GM23338 (cell line): ENCODE data around the gene CDAN1. TPM values are rescaled to one million over a fixed set of nuclear protein-coding genes. Genes with fewer than 3 reads are reported as not detected.

Source experiments
- ATAC-seq: fragments of 200-7000 bp; cut with Tn5 transposase; 3 replicates; pipeline ENCODE4 v1.9.1; 2020
- DNase-seq: peaks from one replicate; pipeline ENCODE4 v3.0.0-alpha.2; 2015; ENCODE audit warnings: low spot score
- H2AFZ ChIP-seq: fragments of 200-600 bp; sonication (generic); 2 replicates; pipeline ENCODE4 v1.8.0; 2016; ENCODE audit warnings: antibody characterized with exemption, mild to moderate bottlenecking, moderate library complexity
- H3F3A ChIP-seq: fragments of 200-600 bp; sonication (generic); replicated peaks from 2 replicates; pipeline ENCODE4 v1.8.0; 2017; ENCODE audit warnings: antibody characterized with exemption, mixed run types, low read depth
- H3K27ac ChIP-seq: fragments of 200-600 bp; sonication (generic); 2 replicates; pipeline ENCODE4 v1.6.1; 2016; ENCODE audit warnings: low read depth
- H3K27me3 ChIP-seq: fragments of 200-600 bp; sonication (generic); 2 replicates; pipeline ENCODE4 v1.8.0; 2016; ENCODE audit warnings: mild to moderate bottlenecking, mixed run types, moderate library complexity; ENCODE audit not compliant: insufficient read depth
- H3K36me3 ChIP-seq: fragments of 200-600 bp; sonication (generic); 2 replicates; pipeline ENCODE4 v1.8.0; 2016; ENCODE audit warnings: mild to moderate bottlenecking; ENCODE audit not compliant: insufficient read depth
- H3K4me1 ChIP-seq: fragments of 200-600 bp; sonication (generic); 2 replicates; pipeline ENCODE4 v1.8.0; 2016; ENCODE audit warnings: mild to moderate bottlenecking, moderate library complexity; ENCODE audit not compliant: insufficient read depth
- H3K4me2 ChIP-seq: fragments of 200-600 bp; sonication (generic); 2 replicates; pipeline ENCODE4 v1.7.1; 2017; ENCODE audit warnings: mixed run types
- H3K4me3 ChIP-seq: fragments of 200-600 bp; sonication (generic); 2 replicates; pipeline ENCODE4 v1.6.1; 2016; ENCODE audit warnings: mixed run types
- H3K79me2 ChIP-seq: fragments of 200-600 bp; sonication (generic); replicated peaks from 2 replicates; pipeline ENCODE4 v1.8.0; 2017; ENCODE audit warnings: mild to moderate bottlenecking; ENCODE audit not compliant: insufficient read depth
- H3K9me2 ChIP-seq: fragments of 200-600 bp; sonication (generic); 2 replicates; pipeline ENCODE4 v1.8.0; 2017; ENCODE audit not compliant: insufficient read depth
- H4K20me1 ChIP-seq: fragments of 200-600 bp; sonication (generic); replicated peaks from 2 replicates; pipeline ENCODE4 v1.8.0; 2017; ENCODE audit warnings: mild to moderate bottlenecking; ENCODE audit not compliant: insufficient read depth
- H3K27ac Mint-ChIP-seq: 2 replicates; pipeline ENCODE4 v1.8.0; 2020; ENCODE audit warnings: inconsistent platforms, mild to moderate bottlenecking, moderate library complexity, mixed read lengths
- H3K27me3 Mint-ChIP-seq: 3 replicates; pipeline ENCODE4 v1.8.0; 2022; ENCODE audit warnings: low read depth, mild to moderate bottlenecking, moderate library complexity, mixed read lengths, inconsistent platforms; ENCODE audit not compliant: insufficient read depth, poor library complexity
- H3K36me3 Mint-ChIP-seq: 3 replicates; pipeline ENCODE4 v1.8.0; 2021; ENCODE audit warnings: low read depth, mild to moderate bottlenecking, inconsistent platforms, moderate library complexity, mixed read lengths
- H3K4me1 Mint-ChIP-seq: 3 replicates; pipeline ENCODE4 v1.8.0; 2020; ENCODE audit warnings: mild to moderate bottlenecking, inconsistent platforms, mixed read lengths
- H3K4me3 Mint-ChIP-seq: 3 replicates; pipeline ENCODE4 v1.8.0; 2021; ENCODE audit warnings: moderate library complexity, mild to moderate bottlenecking, inconsistent platforms, mixed read lengths
- H3K9me3 Mint-ChIP-seq: 3 replicates; pipeline ENCODE4 v1.8.0; 2020; ENCODE audit warnings: moderate library complexity, mild to moderate bottlenecking, inconsistent platforms, mixed read lengths
- CREB1 ChIP-seq: fragments of 250-450 bp; sonication (Bioruptor Pico); IDR thresholded peaks from 2 replicates; pipeline ENCODE4 v1.5.0; 2020; ENCODE audit warnings: low read depth, mild to moderate bottlenecking, moderate library complexity
- CTCF ChIP-seq, 2 experiments: fragments of 200-600 bp in 1 of 2; sonication (generic) in 1 of 2; conservative IDR thresholded peaks; 2 replicates each; pipeline versions ENCODE4 v1.5.1 to v1.6.1; 2016 to 2017; ENCODE audit warnings: antibody characterized with exemption in 2 of 2, low read depth in 2 of 2, mild to moderate bottlenecking in 2 of 2, moderate library complexity in 1 of 2
- ETS1 ChIP-seq: IDR thresholded peaks from 2 replicates; pipeline ENCODE4 v1.6.1; 2016; ENCODE audit warnings: antibody characterized with exemption
- EZH2 ChIP-seq: fragments of 200-600 bp; sonication (generic); IDR thresholded peaks from one replicate; pipeline ENCODE4 v1.8.0; 2017; ENCODE audit warnings: antibody characterized with exemption, mild to moderate bottlenecking, low read depth; ENCODE audit not compliant: unreplicated experiment
- EZH2phosphoT487 ChIP-seq: fragments of 200-600 bp; sonication (generic); IDR thresholded peaks from one replicate; pipeline ENCODE4 v1.8.1; 2018; ENCODE audit warnings: antibody characterized with exemption; ENCODE audit not compliant: unreplicated experiment
- JUNB ChIP-seq: IDR thresholded peaks from one replicate; pipeline ENCODE4 v1.6.1; 2016; ENCODE audit warnings: antibody characterized with exemption; ENCODE audit not compliant: unreplicated experiment
- NANOG ChIP-seq: IDR thresholded peaks from 2 replicates; pipeline ENCODE4 v1.6.1; 2016; ENCODE audit warnings: antibody characterized with exemption, borderline replicate concordance
- POLR2AphosphoS5 ChIP-seq: IDR thresholded peaks from 2 replicates; pipeline ENCODE4 v1.6.1; 2016; ENCODE audit warnings: antibody characterized with exemption, low read depth
- REST ChIP-seq: IDR thresholded peaks from one replicate; pipeline ENCODE4 v1.6.1; 2018; ENCODE audit warnings: antibody characterized with exemption; ENCODE audit not compliant: unreplicated experiment
- STAT1 ChIP-seq: IDR thresholded peaks from one replicate; pipeline ENCODE4 v1.6.1; 2016; ENCODE audit warnings: antibody characterized with exemption; ENCODE audit not compliant: unreplicated experiment
- ZNF114 ChIP-seq: fragments of 250-450 bp; sonication (Bioruptor Pico); IDR thresholded peaks from 2 replicates; pipeline ENCODE4 v1.5.0; 2020; ENCODE audit warnings: mild to moderate bottlenecking, moderate library complexity
- ZNF331 ChIP-seq: fragments of 250-450 bp; sonication (Bioruptor Pico); IDR thresholded peaks from 2 replicates; pipeline ENCODE4 v1.5.0; 2020; ENCODE audit warnings: low read depth, mild to moderate bottlenecking, moderate library complexity
- ZNF462 ChIP-seq: fragments of 250-450 bp; sonication (Bioruptor Pico); IDR thresholded peaks from 2 replicates; pipeline ENCODE4 v1.5.0; 2020; ENCODE audit warnings: mild to moderate bottlenecking, moderate library complexity
- polyA plus RNA-seq: library from polyadenylated mRNA; unstranded; fragments of >200 nt; fragmentation: Nextera tagmentation; extraction: Ambion mirVana; gene quantifications from 2 replicates; pipeline ENCODE4 v1.2.1, GENCODE V29; 2016
- total RNA-seq: library from RNA; depleted of rRNA; stranded (reverse); fragments of >200 nt; shearing (Covaris generic); gene quantifications from 2 replicates; pipeline ENCODE4 v1.2.3, GENCODE V29; 2014

CDAN1 gene
- total and polyA plus RNA-seq, 2 experiments from 2014 or later, result 6.0 to 14.7 TPM

GRCh38 chr15:42749266-42749665 is 12.3 kb upstream of the CDAN1 start:
- Histone ChIP-seq H3K79me2 (no peaks in the 10 kb centered on the region), H2AFZ (no peak overlapping the region), H3K9me2 (no peaks in the 10 kb centered on the region), H3F3A (no peaks in the 10 kb centered on the region), H3K27ac (no peak overlapping the region), H3K36me3 (no peaks in the 10 kb centered on the region), H3K4me1 (no peaks in the 10 kb centered on the region), H3K4me3 (no peak overlapping the region), H3K4me2 (no peak overlapping the region), H3K27me3 (no peaks in the 10 kb centered on the region), H4K20me1 (no peaks in the 10 kb centered on the region)
- ATAC-seq (no peak), DNase-seq (no peak)
- H3K27ac Mint-ChIP-seq, result no peak overlapping the region
- H3K4me3 Mint-ChIP-seq, result no peak overlapping the region
- H3K9me3 Mint-ChIP-seq, result no peaks in the 10 kb centered on the region
- no peaks in the 10 kb centered on the region for H3K4me1 Mint-ChIP-seq
- no peaks in the 10 kb centered on the region for H3K27me3 Mint-ChIP-seq
- no peak for TF ChIP-seq JUNB
- no peak for TF ChIP-seq ZNF462 (CRISPR knock-in tag)
- TF ChIP-seq REST, result no peak
- TF ChIP-seq EZH2phosphoT487, result no peak
- no peak for TF ChIP-seq STAT1
- TF ChIP-seq POLR2AphosphoS5, result no peak
- TF ChIP-seq ZNF114 (CRISPR knock-in tag), result no peak
- no peak for TF ChIP-seq EZH2
- TF ChIP-seq ZNF331 (CRISPR knock-in tag), result no peak
- no peak for TF ChIP-seq CREB1
- TF ChIP-seq NANOG, result no peak
- TF ChIP-seq ETS1, result no peak
- no peak for TF ChIP-seq CTCF (conservative IDR thresholded peaks at IDR 0.05; ENCODE audit: low read depth in 2 of 2)
- peaks cover 9% of the 10 kb centered on the region for H3K36me3 Mint-ChIP-seq
